Endothelial cell (in vitro differentiated cells): ENCODE measurements around the gene NUTM2F. TPM values are rescaled to one million over a fixed set of nuclear protein-coding genes. Genes with fewer than 3 reads are reported as not detected.

Experiments
- DNase-seq: peaks from one replicate; pipeline ENCODE4 v3.0.0; 2021; ENCODE audit warnings: low spot score
- H3K27ac Mint-ChIP-seq: one replicate; pipeline ENCODE4 v1.8.0; 2021; ENCODE audit warnings: mixed read lengths, inconsistent platforms; ENCODE audit not compliant: unreplicated experiment
- H3K27me3 Mint-ChIP-seq: one replicate; pipeline ENCODE4 v1.8.0; 2021; ENCODE audit warnings: mild to moderate bottlenecking, moderate library complexity, mixed read lengths, inconsistent platforms; ENCODE audit not compliant: unreplicated experiment
- H3K36me3 Mint-ChIP-seq: one replicate; pipeline ENCODE4 v1.8.0; 2021; ENCODE audit warnings: mild to moderate bottlenecking, low read depth, mixed read lengths, inconsistent platforms; ENCODE audit not compliant: unreplicated experiment
- H3K4me1 Mint-ChIP-seq: one replicate; pipeline ENCODE4 v1.8.0; 2021; ENCODE audit warnings: mild to moderate bottlenecking, mixed read lengths, inconsistent platforms; ENCODE audit not compliant: unreplicated experiment
- H3K4me3 Mint-ChIP-seq: one replicate; pipeline ENCODE4 v1.8.0; 2021; ENCODE audit warnings: mild to moderate bottlenecking, mixed read lengths, inconsistent platforms; ENCODE audit not compliant: unreplicated experiment
- H3K9me3 Mint-ChIP-seq: one replicate; pipeline ENCODE4 v1.8.0; 2021; ENCODE audit warnings: mixed read lengths, inconsistent platforms; ENCODE audit not compliant: unreplicated experiment
- CTCF ChIP-seq: fragments of 200-600 bp; sonication (generic); IDR thresholded peaks from one replicate; pipeline ENCODE4 v1.5.0; 2021; ENCODE audit warnings: antibody characterized with exemption; ENCODE audit not compliant: unreplicated experiment
- total RNA-seq: library from RNA; stranded (reverse); fragmentation: NEBNext Ultra II Directional; extraction: Animal tissue kit (Norgen Biotek cat#: 25700); gene quantifications from one replicate; pipeline ENCODE4 v1.2.1, GENCODE V29; 2021; ENCODE audit not compliant: unreplicated experiment

The NUTM2F gene
- total RNA-seq, 1 donor from 2014 or later: not detected

GRCh38 chr9:94303321-94303720 lies 25.1 kb downstream of the NUTM2F start:
- no peaks in the 10 kb centered on the region for H3K4me1 Mint-ChIP-seq
- DNase-seq: no peak
- no peak overlapping the region for H3K27ac Mint-ChIP-seq
- H3K9me3 Mint-ChIP-seq: no peaks in the 10 kb centered on the region
- TF ChIP-seq CTCF: no peak
- no peaks in the 10 kb centered on the region for H3K27me3 Mint-ChIP-seq
- H3K36me3 Mint-ChIP-seq: peaks cover 12% of the 10 kb centered on the region
- H3K4me3 Mint-ChIP-seq: no peak overlapping the region

GRCh38 chr9:94302426-94302825 lies 26.0 kb downstream of the NUTM2F start:
- Mint-ChIP-seq H3K27me3 (no peaks in the 10 kb centered on the region), H3K36me3 (peaks cover 12% of the 10 kb centered on the region), H3K4me3 (no peak overlapping the region), H3K9me3 (no peaks in the 10 kb centered on the region), H3K27ac (no peak overlapping the region), H3K4me1 (no peaks in the 10 kb centered on the region)
- no peak for DNase-seq
- TF ChIP-seq CTCF: no peak

GRCh38 chr9:94301583-94301982 lies 26.9 kb downstream of the NUTM2F start:
- TF ChIP-seq CTCF: no peak
- no peaks in the 10 kb centered on the region for H3K9me3 Mint-ChIP-seq
- H3K27ac Mint-ChIP-seq: no peak overlapping the region
- no peak for DNase-seq
- H3K36me3 Mint-ChIP-seq: peaks cover 12% of the 10 kb centered on the region
- no peak overlapping the region for H3K4me3 Mint-ChIP-seq
- H3K27me3 Mint-ChIP-seq: no peaks in the 10 kb centered on the region
- no peaks in the 10 kb centered on the region for H3K4me1 Mint-ChIP-seq

- no peaks in the 10 kb centered on the region for H3K4me1 Mint-ChIP-seq
- no peak for DNase-seq
- no peak overlapping the region for H3K27ac Mint-ChIP-seq
- no peaks in the 10 kb centered on the region for H3K27me3 Mint-ChIP-seq
- H3K4me3 Mint-ChIP-seq: no peak overlapping the region
- no peaks in the 10 kb centered on the region for H3K9me3 Mint-ChIP-seq
- TF ChIP-seq CTCF: no peak
- H3K36me3 Mint-ChIP-seq: peaks cover 12% of the 10 kb centered on the region
Measured at GRCh38 chr9:94300470-94301301, 27.8 kb downstream of the NUTM2F start.

GRCh38 chr9:94298949-94299599 lies 29.4 kb downstream of the NUTM2F start:
- no peaks in the 10 kb centered on the region for H3K9me3 Mint-ChIP-seq
- H3K4me3 Mint-ChIP-seq: no peak overlapping the region
- H3K36me3 Mint-ChIP-seq: peaks cover 10% of the 10 kb centered on the region
- no peaks in the 10 kb centered on the region for H3K4me1 Mint-ChIP-seq
- no peak overlapping the region for H3K27ac Mint-ChIP-seq
- no peak for DNase-seq
- H3K27me3 Mint-ChIP-seq: no peaks in the 10 kb centered on the region
- no peak for TF ChIP-seq CTCF
